Gastrocnemius medialis (tissue), 4 donors: ENCODE results near the gene VRK2. TPM values are rescaled to one million over a fixed set of nuclear protein-coding genes. Genes with fewer than 3 reads are reported as not detected.

ENCODE experiments used
- ATAC-seq, 2 donors: fragments of 150-250 bp; one replicate each; pipeline ENCODE4 v1.9.1; 2016
- DNase-seq, 2 donors: peaks; one replicate each; pipeline ENCODE4 v3.0.0-alpha.2; 2019
- H3K27ac ChIP-seq, 4 donors: fragments of 200-600 bp; sonication (generic); 1 replicate in 1 of 4; 2 replicates in 3 of 4; pipeline ENCODE4 v1.5.1; 2016 to 2018; ENCODE audit warnings: mild to moderate bottlenecking in 2 of 4, moderate library complexity in 1 of 4
- H3K27me3 ChIP-seq, 3 donors: fragments of 200-600 bp; sonication (generic) in 2 of 3; 1 replicate in 1 of 3; 2 replicates in 2 of 3; pipeline versions ENCODE4 v1.5.1 to v1.6.0; 2016 to 2019; ENCODE audit warnings: mild to moderate bottlenecking in 1 of 3, moderate library complexity in 1 of 3
- H3K36me3 ChIP-seq, 2 donors: fragments of 200-600 bp; sonication (generic) in 1 of 2; one replicate each; pipeline ENCODE4 v1.5.1; 2017 to 2018
- H3K4me1 ChIP-seq, 2 donors: fragments of 200-600 bp; sonication (generic) in 1 of 2; one replicate each; pipeline ENCODE4 v1.5.1; 2016 to 2017; ENCODE audit warnings: mild to moderate bottlenecking in 2 of 2
- H3K4me3 ChIP-seq, 4 donors: fragments of 200-600 bp; sonication (generic) in 3 of 4; 1 replicate in 1 of 4; 2 replicates in 3 of 4; pipeline ENCODE4 v1.5.1; 2016 to 2019; ENCODE audit warnings: mild to moderate bottlenecking in 2 of 4
- H3K9me3 ChIP-seq, 3 donors: fragments of 200-600 bp; sonication (generic) in 2 of 3; 1 replicate in 1 of 3; 2 replicates in 2 of 3; pipeline ENCODE4 v1.5.1; 2016 to 2019
- CTCF ChIP-seq, 5 experiments: fragments of 450-650 bp in 3 of 5; fragments of 200-600 bp in 2 of 5; sonication (generic) in 2 of 5; IDR thresholded peaks in 4 of 5; conservative IDR thresholded peaks in 1 of 5; 1 replicate in 4 of 5; 2 replicates in 1 of 5; pipeline ENCODE4 v1.5.1; 2016 to 2019; ENCODE audit warnings: antibody characterized with exemption in 5 of 5, mild to moderate bottlenecking in 3 of 5, moderate library complexity in 3 of 5
- POLR2A ChIP-seq, 2 donors: fragments of 450-650 bp; IDR thresholded peaks; one replicate each; pipeline ENCODE4 v1.6.1; 2017; ENCODE audit warnings: antibody characterized with exemption in 2 of 2, mild to moderate bottlenecking in 2 of 2, moderate library complexity in 2 of 2
- in situ Hi-C, 4 donors: fragments of 200-750 bp; cut with MboI; loops; one replicate each; pipeline versions ENCODE4 v1.15.0 to v1.8.0; 2017; ENCODE audit warnings: low sequenced_read_pairs in 4 of 4
- intact Hi-C: fragments of 100-400 bp; cut with DNase I; formaldehyde crosslinking; loops from one replicate; pipeline ENCODE4 v1.15.1; 2023; ENCODE audit warnings: low total_unique reads
- total RNA-seq, 4 donors: library from RNA; depleted of rRNA; stranded (reverse); fragments of >200 nt; gene quantifications; one replicate each; pipeline versions ENCODE4 v1.1.0 to v1.2.3, GENCODE V29; 2016

The VRK2 gene
- total RNA-seq, 4 donors from 2014 or later: 12.3 to 24.5 (median 21.2) TPM

DNA sequence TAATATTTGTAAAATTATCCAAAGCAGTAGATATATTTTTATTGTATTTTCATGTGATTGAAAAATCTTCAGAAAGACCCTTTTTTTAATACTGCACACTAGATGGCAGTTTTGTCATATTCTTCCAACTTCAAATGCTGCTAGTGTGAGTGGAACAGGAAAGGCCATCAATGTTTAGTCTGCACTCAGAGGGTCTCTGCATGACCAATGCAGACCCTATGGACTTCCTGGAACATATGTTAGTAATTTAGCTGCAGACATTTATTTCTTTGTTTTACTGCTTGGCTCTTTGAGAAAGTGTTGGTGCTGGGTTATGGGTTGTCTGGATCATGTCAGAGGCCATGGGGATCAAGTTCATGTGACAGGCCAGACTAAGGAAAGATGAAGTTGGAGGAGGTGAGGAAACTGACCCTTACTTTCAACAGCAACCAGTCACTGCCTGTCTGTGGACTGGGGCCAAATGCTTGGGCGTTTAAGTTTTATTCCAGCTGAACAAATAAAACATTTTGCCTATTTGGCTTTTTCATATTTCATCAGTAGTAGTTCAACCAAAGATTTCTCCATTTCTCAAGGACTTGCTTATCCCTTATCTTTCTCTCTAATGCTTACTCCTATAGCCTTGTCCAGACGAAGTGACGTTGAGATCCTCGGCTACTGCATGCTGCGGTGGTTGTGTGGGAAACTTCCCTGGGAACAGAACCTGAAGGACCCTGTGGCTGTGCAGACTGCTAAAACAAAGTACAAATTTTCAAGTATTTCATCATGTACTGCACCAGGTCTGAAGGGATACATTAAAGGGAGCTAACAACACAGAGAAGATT, 84.8 kb downstream of the VRK2 start:
- no peak overlapping the region for H3K27ac ChIP-seq
- no peaks in the 10 kb centered on the region for H3K9me3 ChIP-seq
- DNase-seq: no peak
- H3K36me3 ChIP-seq: no peaks in the 10 kb centered on the region
- in situ Hi-C loops (no loop called here), intact Hi-C loops (no loop called here)
- no peak overlapping the region for H3K4me3 ChIP-seq
- no peak for ATAC-seq
- H3K4me1 ChIP-seq: no peaks in the 10 kb centered on the region
- H3K27me3 ChIP-seq: no peaks in the 10 kb centered on the region
- TF ChIP-seq POLR2A (IDR thresholded peaks at IDR 0.05) (no peak), CTCF (IDR thresholded peaks at IDR 0.05 in 4 of 5, conservative IDR thresholded peaks at IDR 0.05 in 1 of 5) (no peak)

GRCh38 chr2:58133395-58133794, 86.8 kb downstream of the VRK2 start:
- Histone ChIP-seq H3K27me3 (no peaks in the 10 kb centered on the region), H3K36me3 (no peaks in the 10 kb centered on the region), H3K4me1 (no peaks in the 10 kb centered on the region), H3K4me3 (no peak overlapping the region), H3K27ac (no peak overlapping the region), H3K9me3 (no peaks in the 10 kb centered on the region)
- TF ChIP-seq POLR2A (IDR thresholded peaks at IDR 0.05) (no peak), CTCF (IDR thresholded peaks at IDR 0.05 in 4 of 5, conservative IDR thresholded peaks at IDR 0.05 in 1 of 5) (no peak)
- in situ Hi-C loops: no loop called here
- DNase-seq (no peak), ATAC-seq (no peak)
- intact Hi-C loops: no loop called here

GRCh38 chr2:58135861-58136260, 89.3 kb downstream of the VRK2 start:
- DNase-seq (no peak), ATAC-seq (no peak)
- no peaks in the 10 kb centered on the region for H3K36me3 ChIP-seq
- intact Hi-C loops (no loop called here), in situ Hi-C loops (no loop called here)
- no peak overlapping the region for H3K4me3 ChIP-seq
- H3K27ac ChIP-seq: no peak overlapping the region
- H3K9me3 ChIP-seq: no peaks in the 10 kb centered on the region
- no peaks in the 10 kb centered on the region for H3K27me3 ChIP-seq
- TF ChIP-seq POLR2A (IDR thresholded peaks at IDR 0.05) (no peak), CTCF (IDR thresholded peaks at IDR 0.05 in 4 of 5, conservative IDR thresholded peaks at IDR 0.05 in 1 of 5) (no peak)
- H3K4me1 ChIP-seq: no peaks in the 10 kb centered on the region

GRCh38 chr2:58137221-58137620, 90.6 kb downstream of the VRK2 start:
- Histone ChIP-seq H3K4me3 (no peak overlapping the region), H3K9me3 (no peaks in the 10 kb centered on the region), H3K27me3 (no peaks in the 10 kb centered on the region), H3K27ac (no peak overlapping the region), H3K4me1 (no peaks in the 10 kb centered on the region), H3K36me3 (no peaks in the 10 kb centered on the region)
- DNase-seq: no peak
- intact Hi-C loops: no loop called here
- TF ChIP-seq CTCF (IDR thresholded peaks at IDR 0.05 in 4 of 5, conservative IDR thresholded peaks at IDR 0.05 in 1 of 5) (no peak), POLR2A (IDR thresholded peaks at IDR 0.05) (no peak)
- in situ Hi-C loops: no loop called here
- ATAC-seq: no peak
